ENCODE measurements around the gene NXNL1.
"Not testable (repeated sequence)": the region's sequence is repeated elsewhere in the genome, so short reads cannot be mapped to it uniquely, and the experiment has no call there.

NXNL1 gene

DNA sequence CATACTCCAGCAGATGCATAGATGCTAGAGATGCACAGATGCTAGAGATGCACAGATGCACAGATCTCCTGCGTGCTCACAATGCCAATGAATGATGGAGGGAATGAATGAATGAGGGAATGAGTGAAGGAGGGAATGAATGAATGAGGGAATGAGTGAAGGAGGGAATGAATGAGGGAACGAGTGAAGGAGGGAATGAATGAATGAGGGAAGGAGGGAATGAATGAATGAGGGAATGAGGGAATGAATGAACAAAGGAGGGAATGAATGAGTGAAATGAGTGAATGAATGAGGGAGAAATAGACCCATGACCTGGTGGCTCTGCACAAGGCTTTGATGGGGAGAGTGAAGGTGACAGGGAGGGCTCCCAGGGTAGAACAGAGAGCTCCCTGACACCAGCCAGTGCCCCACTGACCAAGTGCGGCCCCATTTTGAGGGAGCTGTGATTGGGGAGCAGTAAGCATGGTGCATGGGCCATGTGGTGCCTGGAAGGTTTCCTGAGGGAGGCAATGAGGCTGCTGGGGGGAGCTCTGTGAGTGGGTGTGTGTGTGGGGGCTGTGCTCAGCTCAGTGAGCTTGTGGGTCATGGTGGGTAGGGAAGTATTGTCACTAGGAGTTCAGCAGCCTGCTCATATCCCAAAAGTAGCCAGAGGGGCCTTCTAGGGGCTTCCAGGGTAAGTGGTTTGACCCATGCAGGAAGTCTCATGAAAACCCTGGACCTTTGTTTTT, 22.3 kb upstream of the NXNL1 start:
- no peak overlapping the region for H3K27ac ChIP-seq
- no peak for TF ChIP-seq ZFX (IDR thresholded peaks at IDR 0.05)
- TF ChIP-seq, protein P1, sequence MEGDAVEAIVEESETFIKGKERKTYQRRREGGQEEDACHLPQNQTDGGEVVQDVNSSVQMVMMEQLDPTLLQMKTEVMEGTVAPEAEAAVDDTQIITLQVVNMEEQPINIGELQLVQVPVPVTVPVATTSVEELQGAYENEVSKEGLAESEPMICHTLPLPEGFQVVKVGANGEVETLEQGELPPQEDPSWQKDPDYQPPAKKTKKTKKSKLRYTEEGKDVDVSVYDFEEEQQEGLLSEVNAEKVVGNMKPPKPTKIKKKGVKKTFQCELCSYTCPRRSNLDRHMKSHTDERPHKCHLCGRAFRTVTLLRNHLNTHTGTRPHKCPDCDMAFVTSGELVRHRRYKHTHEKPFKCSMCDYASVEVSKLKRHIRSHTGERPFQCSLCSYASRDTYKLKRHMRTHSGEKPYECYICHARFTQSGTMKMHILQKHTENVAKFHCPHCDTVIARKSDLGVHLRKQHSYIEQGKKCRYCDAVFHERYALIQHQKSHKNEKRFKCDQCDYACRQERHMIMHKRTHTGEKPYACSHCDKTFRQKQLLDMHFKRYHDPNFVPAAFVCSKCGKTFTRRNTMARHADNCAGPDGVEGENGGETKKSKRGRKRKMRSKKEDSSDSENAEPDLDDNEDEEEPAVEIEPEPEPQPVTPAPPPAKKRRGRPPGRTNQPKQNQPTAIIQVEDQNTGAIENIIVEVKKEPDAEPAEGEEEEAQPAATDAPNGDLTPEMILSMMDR (conservative IDR thresholded peaks at IDR 0.05) = no peak

DNA sequence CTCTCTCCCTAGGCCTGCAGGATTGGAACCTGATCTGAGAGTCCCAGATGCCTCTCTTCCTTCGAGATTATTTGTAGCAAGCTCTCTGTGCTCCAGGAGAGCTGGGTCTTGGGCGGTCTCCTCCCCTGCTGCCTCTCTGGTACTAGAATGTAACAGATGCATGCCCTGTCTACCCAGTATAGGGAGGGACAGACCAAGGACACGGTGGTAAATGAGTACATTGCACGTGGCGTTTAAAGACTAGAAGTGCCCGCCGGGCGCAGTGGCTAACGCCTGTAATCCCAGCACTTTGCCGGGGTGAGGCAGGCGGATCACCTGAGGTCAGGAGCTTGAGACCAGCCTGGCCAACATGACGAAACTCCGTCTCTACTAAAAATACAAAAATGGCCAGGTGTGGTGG, 21.3 kb upstream of the NXNL1 start:
- H3K27ac ChIP-seq = no peak overlapping the region
- no peak for TF ChIP-seq ZFX (IDR thresholded peaks at IDR 0.05)
- TF ChIP-seq, protein P1 (conservative IDR thresholded peaks at IDR 0.05) = no peak

DNA sequence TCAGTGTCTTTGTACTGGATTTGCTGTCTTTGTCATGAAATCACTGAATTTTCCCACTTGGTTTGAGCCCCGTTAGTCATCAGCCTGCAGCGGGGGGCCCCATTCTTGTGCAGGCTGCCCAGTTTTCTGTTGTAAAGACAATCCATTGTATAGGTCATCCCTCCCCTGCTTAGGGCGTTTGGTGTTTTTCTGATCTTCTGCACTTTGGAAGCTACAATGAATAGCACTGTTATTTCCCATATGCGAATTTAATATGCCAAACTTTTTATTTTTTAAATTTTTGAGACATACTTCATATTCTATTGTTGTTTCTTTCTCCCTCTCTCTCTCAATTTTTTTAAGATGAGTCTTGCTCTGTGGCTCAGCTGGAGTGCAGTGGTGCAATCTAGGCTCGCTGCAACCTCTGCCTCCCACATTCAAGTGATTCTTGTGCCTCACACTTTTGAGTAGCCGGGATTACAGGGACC, 18.6 kb upstream of the NXNL1 start:
- H3K27ac ChIP-seq = no peak overlapping the region

DNA sequence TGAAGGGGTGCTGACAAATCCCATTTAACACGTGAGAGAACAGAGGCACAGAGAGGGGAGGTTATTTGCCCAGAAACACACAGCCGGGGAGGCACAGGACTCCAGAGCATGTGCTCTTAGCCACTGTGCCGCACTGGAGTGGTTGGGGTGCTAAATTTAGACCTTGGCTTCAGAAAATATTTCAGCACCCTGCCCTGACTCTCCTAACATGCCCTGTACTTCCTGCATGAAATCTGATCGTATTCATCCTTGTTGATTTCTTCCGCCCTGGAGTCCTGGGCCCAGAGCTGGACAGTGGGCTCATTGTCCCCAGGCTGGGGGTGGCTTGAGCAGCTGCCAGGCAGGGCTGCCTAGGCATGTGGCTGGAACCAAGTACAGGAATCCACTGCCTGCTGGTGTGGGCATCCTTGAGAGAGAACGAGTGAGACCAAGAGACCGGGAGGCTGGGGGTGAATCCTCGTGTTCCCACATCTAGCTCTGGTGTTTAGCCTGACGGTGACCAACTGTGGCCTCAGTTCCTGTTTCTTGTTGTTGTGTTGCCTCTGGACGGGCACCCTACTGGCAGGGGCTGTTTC, 14.9 kb upstream of the NXNL1 start:
- no peak overlapping the region for H3K27ac ChIP-seq
- no peak for TF ChIP-seq ZFX (IDR thresholded peaks at IDR 0.05)
- TF ChIP-seq, protein P1 (conservative IDR thresholded peaks at IDR 0.05) = no peak

More for the DNA sequence above, 18.6 kb upstream of the NXNL1 start:
- TF ChIP-seq ZFX (IDR thresholded peaks at IDR 0.05) = no peak

DNA sequence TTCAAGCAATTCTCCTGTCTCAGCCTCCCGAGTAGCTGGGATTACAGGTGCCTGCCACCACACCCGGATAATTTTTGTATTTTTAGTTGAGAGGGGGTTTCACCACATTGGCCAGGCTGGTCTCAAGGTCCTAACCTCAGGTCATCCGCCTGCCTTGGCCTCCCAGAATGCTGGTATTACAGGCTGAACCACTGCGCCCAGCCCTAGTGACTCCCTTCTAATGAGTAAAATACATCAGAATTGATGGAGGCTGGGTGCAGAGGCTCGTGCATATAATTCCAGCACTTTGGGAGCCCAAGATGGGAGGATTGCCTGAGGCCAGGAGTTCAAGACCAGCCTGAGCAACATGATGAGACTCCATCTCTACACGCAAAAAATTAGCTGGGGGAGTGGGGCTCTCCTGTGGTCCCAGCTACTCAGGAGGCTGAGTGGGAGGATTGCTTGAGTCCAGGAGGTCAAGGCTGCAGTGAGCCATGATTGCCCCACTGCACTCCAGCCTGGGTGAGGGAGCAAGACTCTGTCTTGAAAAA, 14.3 kb upstream of the NXNL1 start:
- not testable (repeated sequence) for H3K27ac ChIP-seq

DNA sequence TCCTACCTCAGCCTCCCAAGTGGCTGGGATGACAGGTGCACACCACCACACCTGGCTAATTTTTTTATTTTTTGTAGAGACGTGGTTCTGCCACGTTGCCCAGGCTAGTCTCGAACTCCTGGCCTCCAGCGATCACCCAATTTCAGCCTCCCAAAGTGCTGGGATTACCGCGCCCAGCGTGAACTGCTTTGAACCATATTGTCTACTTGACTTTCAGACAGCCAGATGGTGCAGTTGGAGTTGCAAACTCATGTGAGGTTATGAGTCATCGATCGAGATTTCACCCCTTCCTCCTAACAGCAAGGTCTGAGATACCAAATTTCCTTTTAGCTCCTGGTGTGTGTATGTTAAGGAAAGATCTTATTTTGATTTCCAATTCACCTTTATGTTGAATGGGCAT, 12.3 kb upstream of the NXNL1 start:
- TF ChIP-seq, protein P1 (conservative IDR thresholded peaks at IDR 0.05) = no peak
- TF ChIP-seq ZFX (IDR thresholded peaks at IDR 0.05) = no peak
- no peak overlapping the region for H3K27ac ChIP-seq

DNA sequence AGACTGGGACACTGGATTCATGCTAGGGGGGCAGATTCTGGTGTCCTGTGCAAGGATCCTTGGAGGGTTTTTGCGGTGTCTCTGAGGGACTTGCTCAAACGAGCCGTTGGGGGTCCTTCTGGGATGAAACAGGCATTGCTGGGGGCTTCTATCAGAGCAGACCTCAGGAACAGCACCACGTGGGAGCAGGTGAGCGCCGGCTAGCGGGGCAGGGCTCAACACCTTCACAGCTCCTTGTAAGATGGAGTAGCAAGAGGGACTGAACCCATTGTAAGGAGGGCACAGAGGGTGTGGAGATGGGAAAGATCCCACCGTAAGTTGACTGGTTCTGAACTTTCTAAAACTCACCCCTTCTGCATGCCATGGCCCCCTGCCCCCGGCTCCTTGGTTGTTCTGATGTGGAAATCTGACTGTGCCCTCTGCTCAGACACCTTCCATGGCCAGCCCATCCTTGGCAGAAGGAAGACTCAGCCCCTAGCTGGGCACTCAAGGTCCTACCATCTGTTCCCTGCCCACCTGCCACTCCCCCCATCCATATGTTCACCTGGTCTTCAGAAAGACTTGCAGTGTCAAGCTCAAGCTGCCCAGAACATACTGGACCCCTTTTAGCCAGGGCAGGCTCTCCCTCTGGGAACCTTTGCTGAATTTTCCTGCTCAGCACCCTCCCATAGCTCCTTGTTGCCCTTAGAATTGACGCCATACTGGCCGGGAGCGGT, 10.8 kb upstream of the NXNL1 start:
- TF ChIP-seq, protein P1 (conservative IDR thresholded peaks at IDR 0.05) = no peak
- no peak for TF ChIP-seq ZFX (IDR thresholded peaks at IDR 0.05)
- H3K27ac ChIP-seq = no peak overlapping the region

Measured in C4-2B (cell line).